K562 (cell line): ENCODE results near the gene NEUROD2. TPM values are rescaled to one million over a fixed set of nuclear protein-coding genes. Genes with fewer than 3 reads are reported as not detected.

Experiments
- ATAC-seq: fragments of 200-7000 bp; cut with Tn5 transposase; 3 replicates; pipeline ENCODE4 v1.9.1; 2020; ENCODE audit warnings: moderate library complexity
- BruUV-seq: library from RNA; stranded (reverse); fragments of 400-500 nt; replicated peaks from 2 replicates; lab custom pipeline; 2021; lab: Mats Ljungman, UMichigan
- CTCF ChIA-PET: fragments of 300-600 bp; formaldehyde crosslinking; extraction: SDS; loops from one replicate; lab custom pipeline; 2021; ENCODE audit warnings: low intra/inter-chr PET ratio; lab: Yijun Ruan, JAX
- POLR2A ChIA-PET: fragments of 300-600, 350-650 bp; sonication (Branson Sonifier 250); formaldehyde crosslinking; extraction: SDS; loops from one replicate; lab custom pipeline; 2021; ENCODE audit warnings: antibody characterized with exemption, inconsistent platforms; lab: Yijun Ruan, JAX
- DNase-seq, 4 experiments: peaks; one replicate each; pipeline versions ENCODE4 v3.0.0 to v3.0.0-alpha.2; 2011 to 2018; ENCODE audit warnings: low spot score in 3 of 4, mixed read lengths in 3 of 4; ENCODE audit errors: extremely low read depth in 1 of 4
- FAIRE-seq: peaks from 2 replicates; lab custom pipeline; 2011; peaks lifted over from hg19 to GRCh38; lab: Jason Lieb, UNC
- H2AFZ ChIP-seq: 2 replicates; pipeline ENCODE4 v1.6.0; 2011; ENCODE audit warnings: low read depth, low read length, control low read depth, inconsistent platforms
- H3K27ac ChIP-seq: fragments of 200-600 bp; 3 replicates; pipeline ENCODE4 v1.8.0; 2011; ENCODE audit warnings: low read depth, mild to moderate bottlenecking, control low read depth, inconsistent platforms, low read length, moderate library complexity, mixed read lengths; ENCODE audit errors: extremely low read depth
- H3K27me3 ChIP-seq, 2 experiments: fragments of 300-600 bp in 1 of 2; 2 replicates in 1 of 2; 3 replicates in 1 of 2; pipeline versions ENCODE4 v1.6.0 to v1.8.0; 2011; ENCODE audit warnings: inconsistent platforms in 2 of 2, low read length in 2 of 2, mild to moderate bottlenecking in 1 of 2, mixed read lengths in 1 of 2, moderate library complexity in 1 of 2; ENCODE audit not compliant: control insufficient read depth in 2 of 2, insufficient read depth in 2 of 2
- H3K36me3 ChIP-seq: fragments of 300-600 bp; 3 replicates; pipeline ENCODE4 v1.8.0; 2011; ENCODE audit warnings: mild to moderate bottlenecking, low read length, inconsistent platforms; ENCODE audit not compliant: control insufficient read depth, insufficient read depth
- H3K4me1 ChIP-seq, 2 experiments: fragments of 200-600 bp in 1 of 2; replicated peaks in 1 of 2; 2 replicates in 1 of 2; 3 replicates in 1 of 2; pipeline versions ENCODE4 v1.5.1 to v1.8.0; 2011; ENCODE audit warnings: inconsistent platforms in 2 of 2, low read length in 2 of 2, mild to moderate bottlenecking in 1 of 2, mixed read lengths in 1 of 2, moderate library complexity in 1 of 2; ENCODE audit not compliant: control insufficient read depth in 2 of 2, insufficient read depth in 2 of 2
- H3K4me2 ChIP-seq: 2 replicates; pipeline ENCODE4 v1.6.1; 2011; ENCODE audit warnings: low read length, control low read depth, inconsistent platforms, mixed read lengths; ENCODE audit not compliant: insufficient read depth
- H3K4me3 ChIP-seq: fragments of 200-600 bp; sonication (generic), shearing (Covaris generic); 2 replicates; pipeline ENCODE4 v1.5.1; 2016; ENCODE audit warnings: control low read depth, inconsistent platforms
- H3K79me2 ChIP-seq: fragments of 200-600 bp; 3 replicates; pipeline ENCODE4 v1.8.0; 2011; ENCODE audit warnings: low read length, inconsistent platforms; ENCODE audit not compliant: control insufficient read depth, insufficient read depth
- H3K9ac ChIP-seq, 2 experiments: 2 replicates each; pipeline versions ENCODE4 v1.6.0 to v1.6.1; 2011; ENCODE audit warnings: low read depth in 2 of 2, low read length in 2 of 2, control low read depth in 1 of 2, inconsistent platforms in 1 of 2, mild to moderate bottlenecking in 1 of 2, mixed read lengths in 1 of 2; ENCODE audit not compliant: insufficient read depth in 1 of 2
- H3K9me1 ChIP-seq: one replicate; pipeline ENCODE4 v1.6.0; 2011; ENCODE audit warnings: inconsistent platforms, mild to moderate bottlenecking, low read length, moderate library complexity; ENCODE audit not compliant: control insufficient read depth, insufficient read depth
- H3K9me3 ChIP-seq: replicated peaks from 2 replicates; pipeline ENCODE4 v1.5.1; 2011; ENCODE audit warnings: low read depth, low read length, inconsistent platforms; ENCODE audit not compliant: control insufficient read depth, insufficient read depth
- H4K20me1 ChIP-seq: replicated peaks from 2 replicates; pipeline ENCODE4 v1.6.1; 2011; ENCODE audit warnings: low read length, inconsistent platforms, mixed read lengths; ENCODE audit not compliant: control insufficient read depth, insufficient read depth
- ESRRA ChIP-seq: fragments of 450-650 bp; IDR thresholded peaks from 2 replicates; pipeline ENCODE4 v1.6.1; 2014; ENCODE audit warnings: low read depth, mild to moderate bottlenecking, moderate library complexity, borderline replicate concordance
- KDM5B ChIP-seq: fragments of 200-600 bp; sonication (generic); IDR thresholded peaks from 2 replicates; pipeline ENCODE4 v1.6.1; 2012; ENCODE audit warnings: low read depth, mild to moderate bottlenecking, moderate library complexity, low read length, control low read depth, inconsistent platforms; ENCODE audit not compliant: insufficient replicate concordance
- KLF16 ChIP-seq: IDR thresholded peaks from 2 replicates; pipeline ENCODE4 v1.6.1; 2016; ENCODE audit warnings: antibody characterized with exemption
- ZNF133 ChIP-seq: fragments of 250-450 bp; sonication (Bioruptor Pico); IDR thresholded peaks from 2 replicates; pipeline ENCODE4 v1.4.0; 2020; ENCODE audit warnings: mild to moderate bottlenecking
- WGBS: fragments of 100-300 bp; shearing (Covaris generic); methylation state at CpG from one replicate; pipeline ENCODE4 v1.1.6; 2016; ENCODE audit warnings: low coverage, mixed read lengths; ENCODE audit not compliant: insufficient coverage; ENCODE audit errors: missing lambda C conversion rate; 5-methylcytosine and 5-hydroxymethylcytosine counted together
- in situ Hi-C: fragments of 300-500 bp; cut with MboI; formaldehyde crosslinking; loops from 4 replicates; pipeline ENCODE4 v1.15.0; 2018; ENCODE audit warnings: inconsistent platforms, mixed read lengths
- intact Hi-C: fragments of 100-400 bp; cut with micrococcal nuclease; formaldehyde crosslinking; loops from 2 replicates; pipeline ENCODE4 v1.14.2; 2022
- polyA plus RNA-seq, 8 experiments: library from polyadenylated mRNA; depleted of rRNA in 4 of 8; stranded (reverse) in 5 of 8; unstranded in 3 of 8; fragments of >200 nt; fragmentation: Nextera tagmentation in 2 of 8; fragmentation: Illumina TruSeq in 1 of 8; extraction: Ambion mirVana in 2 of 8; extraction: Trizol in 1 of 8; gene quantifications; 2 replicates each; pipeline versions ENCODE4 v1.2.1 to v1.2.3, GENCODE V29; 2011 to 2014; ENCODE audit warnings: inconsistent platforms in 1 of 8, missing spikeins in 1 of 8
- total RNA-seq, 7 experiments: library from RNA; depleted of rRNA in 6 of 7; stranded (reverse); fragments of >200 nt in 6 of 7; fragmentation: Illumina TruSeq in 2 of 7; extraction: Trizol in 2 of 7; gene quantifications; 2 replicates each; pipeline versions ENCODE4 v1.2.1 to v1.2.3, GENCODE V29; 2011 to 2021; ENCODE audit warnings: low replicate concordance in 1 of 7
- TF ChIP-seq, protein P1 (sequence below): fragments of 250-450 bp; sonication (Bioruptor Pico); IDR thresholded peaks from 2 replicates; pipeline ENCODE4 v1.4.0; 2020
- TF ChIP-seq, protein P2 (sequence below): IDR thresholded peaks from 2 replicates; pipeline ENCODE4 v1.6.1; 2011; ENCODE audit not compliant: insufficient read length; ENCODE audit errors: extremely low read depth
- TF ChIP-seq, protein P3 (sequence below): fragments of 450-650 bp; IDR thresholded peaks from 2 replicates; pipeline ENCODE4 v1.6.1; 2018; ENCODE audit not compliant: partially characterized antibody
- TF ChIP-seq, protein P4 (sequence below), 2 experiments: fragments of 450-650 bp in 1 of 2; sonication (generic) in 1 of 2; formaldehyde crosslinking in 1 of 2; IDR thresholded peaks in 1 of 2; conservative IDR thresholded peaks in 1 of 2; 2 replicates each; pipeline versions ENCODE4 v1.6.1 to v1.8.1; 2016 to 2023; ENCODE audit warnings: mild to moderate bottlenecking in 2 of 2, moderate library complexity in 2 of 2, inconsistent platforms in 1 of 2, missing genetic modification reagents in 1 of 2

NEUROD2 gene
- total and polyA plus RNA-seq, 9 of the 15 experiments (the other 6 are each of a cell fraction or from before 2014, with no cell fraction given): not detected

DNA sequence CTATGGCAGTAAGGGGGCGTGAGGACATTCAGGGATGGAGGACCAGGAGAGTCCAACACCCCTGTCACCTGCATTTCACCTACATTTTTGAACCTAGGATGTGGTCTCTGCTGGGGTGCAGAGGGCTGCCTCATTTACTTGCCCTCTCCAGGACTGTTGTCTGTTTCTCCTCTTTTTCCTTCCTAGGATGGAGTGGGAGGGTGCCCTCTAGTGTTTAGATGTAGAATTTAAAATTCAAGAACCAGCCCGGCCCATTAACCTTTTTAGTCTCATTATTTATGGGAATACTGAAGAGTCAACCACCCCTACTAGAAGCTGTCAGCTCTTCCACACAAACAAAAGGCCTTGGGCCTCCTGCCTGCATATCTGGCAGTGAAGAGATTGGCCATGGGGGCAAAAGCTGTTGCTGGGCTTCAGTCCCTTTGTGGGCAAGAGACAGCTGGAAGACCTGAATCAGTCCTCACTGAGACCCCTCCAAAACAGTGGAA, 26.7 kb upstream of the NEUROD2 start:
- CTCF ChIA-PET: interaction anchor here (0.6 to 2.0 kb wide), 5 partner anchors 11 to 120 kb away, joined by 3 to 12 read pairs (median 3); partner anchors contain the start of gene PNMT
- no peaks in the 10 kb centered on the region for H3K9me3 ChIP-seq
- peak; percentile 72 for FAIRE-seq
- H4K20me1 ChIP-seq: no peaks in the 10 kb centered on the region; the same call in 1 of the 2 replicates
- no peak overlapping the region; a peak in 1 of 4 replicates for H3K9ac ChIP-seq
- no peaks in the 10 kb centered on the region for H3K27me3 ChIP-seq
- H2AFZ ChIP-seq: peak overlapping the region; percentile 64; the same call in 1 of the 2 replicates
- intact Hi-C loops (no loop called here), in situ Hi-C loops (no loop called here)
- DNase-seq: peak; percentile 54 to 64 (median 58)
- peaks cover 1% of the 10 kb centered on the region; the same call in 2 of the 3 replicates for H3K36me3 ChIP-seq
- POLR2A ChIA-PET: interaction anchor here (0.9 to 1.2 kb wide), 2 partner anchors 11 to 21 kb away, joined by 3 to 4 read pairs; no protein-coding TSS in a partner anchor
- 41% methylated on average over 2 of the region's 2 CpGs for WGBS
- no peak overlapping the region for H3K4me3 ChIP-seq
- no TSS peak for BruUV-seq
- H3K79me2 ChIP-seq: peaks cover 25% of the 10 kb centered on the region
- H3K4me1 ChIP-seq: peaks cover 31 to 44% of the 10 kb centered on the region in 2 experiments
- H3K4me2 ChIP-seq: no peak overlapping the region
- H3K27ac ChIP-seq: no peak overlapping the region
- 0 out of 3 replicates have a peak, but pooled peaks have one; percentile 13 for ATAC-seq
- no peaks in the 10 kb centered on the region for H3K9me1 ChIP-seq
- TF ChIP-seq, protein P1, sequence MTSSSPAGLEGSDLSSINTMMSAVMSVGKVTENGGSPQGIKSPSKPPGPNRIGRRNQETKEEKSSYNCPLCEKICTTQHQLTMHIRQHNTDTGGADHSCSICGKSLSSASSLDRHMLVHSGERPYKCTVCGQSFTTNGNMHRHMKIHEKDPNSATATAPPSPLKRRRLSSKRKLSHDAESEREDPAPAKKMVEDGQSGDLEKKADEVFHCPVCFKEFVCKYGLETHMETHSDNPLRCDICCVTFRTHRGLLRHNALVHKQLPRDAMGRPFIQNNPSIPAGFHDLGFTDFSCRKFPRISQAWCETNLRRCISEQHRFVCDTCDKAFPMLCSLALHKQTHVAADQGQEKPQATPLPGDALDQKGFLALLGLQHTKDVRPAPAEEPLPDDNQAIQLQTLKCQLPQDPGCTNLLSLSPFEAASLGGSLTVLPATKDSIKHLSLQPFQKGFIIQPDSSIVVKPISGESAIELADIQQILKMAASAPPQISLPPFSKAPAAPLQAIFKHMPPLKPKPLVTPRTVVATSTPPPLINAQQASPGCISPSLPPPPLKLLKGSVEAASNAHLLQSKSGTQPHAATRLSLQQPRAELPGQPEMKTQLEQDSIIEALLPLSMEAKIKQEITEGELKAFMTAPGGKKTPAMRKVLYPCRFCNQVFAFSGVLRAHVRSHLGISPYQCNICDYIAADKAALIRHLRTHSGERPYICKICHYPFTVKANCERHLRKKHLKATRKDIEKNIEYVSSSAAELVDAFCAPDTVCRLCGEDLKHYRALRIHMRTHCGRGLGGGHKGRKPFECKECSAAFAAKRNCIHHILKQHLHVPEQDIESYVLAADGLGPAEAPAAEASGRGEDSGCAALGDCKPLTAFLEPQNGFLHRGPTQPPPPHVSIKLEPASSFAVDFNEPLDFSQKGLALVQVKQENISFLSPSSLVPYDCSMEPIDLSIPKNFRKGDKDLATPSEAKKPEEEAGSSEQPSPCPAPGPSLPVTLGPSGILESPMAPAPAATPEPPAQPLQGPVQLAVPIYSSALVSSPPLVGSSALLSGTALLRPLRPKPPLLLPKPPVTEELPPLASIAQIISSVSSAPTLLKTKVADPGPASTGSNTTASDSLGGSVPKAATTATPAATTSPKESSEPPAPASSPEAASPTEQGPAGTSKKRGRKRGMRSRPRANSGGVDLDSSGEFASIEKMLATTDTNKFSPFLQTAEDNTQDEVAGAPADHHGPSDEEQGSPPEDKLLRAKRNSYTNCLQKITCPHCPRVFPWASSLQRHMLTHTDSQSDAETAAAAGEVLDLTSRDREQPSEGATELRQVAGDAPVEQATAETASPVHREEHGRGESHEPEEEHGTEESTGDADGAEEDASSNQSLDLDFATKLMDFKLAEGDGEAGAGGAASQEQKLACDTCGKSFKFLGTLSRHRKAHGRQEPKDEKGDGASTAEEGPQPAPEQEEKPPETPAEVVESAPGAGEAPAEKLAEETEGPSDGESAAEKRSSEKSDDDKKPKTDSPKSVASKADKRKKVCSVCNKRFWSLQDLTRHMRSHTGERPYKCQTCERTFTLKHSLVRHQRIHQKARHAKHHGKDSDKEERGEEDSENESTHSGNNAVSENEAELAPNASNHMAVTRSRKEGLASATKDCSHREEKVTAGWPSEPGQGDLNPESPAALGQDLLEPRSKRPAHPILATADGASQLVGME (CRISPR knock-in tag): 0 out of 2 replicates have a peak, but pooled peaks have one; percentile 32
- TF ChIP-seq, protein P2, sequence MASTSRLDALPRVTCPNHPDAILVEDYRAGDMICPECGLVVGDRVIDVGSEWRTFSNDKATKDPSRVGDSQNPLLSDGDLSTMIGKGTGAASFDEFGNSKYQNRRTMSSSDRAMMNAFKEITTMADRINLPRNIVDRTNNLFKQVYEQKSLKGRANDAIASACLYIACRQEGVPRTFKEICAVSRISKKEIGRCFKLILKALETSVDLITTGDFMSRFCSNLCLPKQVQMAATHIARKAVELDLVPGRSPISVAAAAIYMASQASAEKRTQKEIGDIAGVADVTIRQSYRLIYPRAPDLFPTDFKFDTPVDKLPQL: no peak
- no peak for TF ChIP-seq ESRRA
- TF ChIP-seq, protein P3, sequence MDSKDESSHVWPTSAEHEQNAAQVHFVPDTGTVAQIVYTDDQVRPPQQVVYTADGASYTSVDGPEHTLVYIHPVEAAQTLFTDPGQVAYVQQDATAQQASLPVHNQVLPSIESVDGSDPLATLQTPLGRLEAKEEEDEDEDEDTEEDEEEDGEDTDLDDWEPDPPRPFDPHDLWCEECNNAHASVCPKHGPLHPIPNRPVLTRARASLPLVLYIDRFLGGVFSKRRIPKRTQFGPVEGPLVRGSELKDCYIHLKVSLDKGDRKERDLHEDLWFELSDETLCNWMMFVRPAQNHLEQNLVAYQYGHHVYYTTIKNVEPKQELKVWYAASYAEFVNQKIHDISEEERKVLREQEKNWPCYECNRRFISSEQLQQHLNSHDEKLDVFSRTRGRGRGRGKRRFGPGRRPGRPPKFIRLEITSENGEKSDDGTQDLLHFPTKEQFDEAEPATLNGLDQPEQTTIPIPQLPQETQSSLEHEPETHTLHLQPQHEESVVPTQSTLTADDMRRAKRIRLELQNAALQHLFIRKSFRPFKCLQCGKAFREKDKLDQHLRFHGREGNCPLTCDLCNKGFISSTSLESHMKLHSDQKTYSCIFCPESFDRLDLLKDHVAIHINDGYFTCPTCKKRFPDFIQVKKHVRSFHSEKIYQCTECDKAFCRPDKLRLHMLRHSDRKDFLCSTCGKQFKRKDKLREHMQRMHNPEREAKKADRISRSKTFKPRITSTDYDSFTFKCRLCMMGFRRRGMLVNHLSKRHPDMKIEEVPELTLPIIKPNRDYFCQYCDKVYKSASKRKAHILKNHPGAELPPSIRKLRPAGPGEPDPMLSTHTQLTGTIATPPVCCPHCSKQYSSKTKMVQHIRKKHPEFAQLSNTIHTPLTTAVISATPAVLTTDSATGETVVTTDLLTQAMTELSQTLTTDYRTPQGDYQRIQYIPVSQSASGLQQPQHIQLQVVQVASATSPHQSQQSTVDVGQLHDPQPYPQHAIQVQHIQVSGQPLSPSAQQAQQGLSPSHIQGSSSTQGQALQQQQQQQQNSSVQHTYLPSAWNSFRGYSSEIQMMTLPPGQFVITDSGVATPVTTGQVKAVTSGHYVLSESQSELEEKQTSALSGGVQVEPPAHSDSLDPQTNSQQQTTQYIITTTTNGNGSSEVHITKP: peak; percentile 37
- no peak for TF ChIP-seq KDM5B
- TF ChIP-seq ZNF133 (CRISPR knock-in tag): no peak
- peak; percentile 20; the same call in 1 of the 2 replicates for TF ChIP-seq KLF16
- TF ChIP-seq, protein P4, sequence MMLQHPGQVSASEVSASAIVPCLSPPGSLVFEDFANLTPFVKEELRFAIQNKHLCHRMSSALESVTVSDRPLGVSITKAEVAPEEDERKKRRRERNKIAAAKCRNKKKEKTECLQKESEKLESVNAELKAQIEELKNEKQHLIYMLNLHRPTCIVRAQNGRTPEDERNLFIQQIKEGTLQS (IDR thresholded peaks at IDR 0.05): no peak
- TF ChIP-seq, protein P4 (CRISPR knock-in tag; conservative IDR thresholded peaks at IDR 0.05): no peak
